ENCODE data around the gene PARD3.

GRCh38 chr10:34507217-34507616 lies 307.9 kb downstream of the PARD3 start:
- TF ChIP-seq CTCF (IDR thresholded peaks at IDR 0.05 in 2 of 3, conservative IDR thresholded peaks at IDR 0.05 in 1 of 3; ENCODE audit: borderline replicate concordance in 1 of 3, insufficient read depth in 1 of 3, low read depth in 2 of 3, low read length in 2 of 3) (no peak), POLR2A (IDR thresholded peaks at IDR 0.05; ENCODE audit: borderline replicate concordance, extremely low read depth, insufficient read depth, insufficient read length) (no peak)

All from HCT116 (cell line).